Measurements from ENCODE around the gene PIK3CD. TPM values are rescaled to one million over a fixed set of nuclear protein-coding genes. Genes with fewer than 3 reads are reported as not detected.

PIK3CD gene
- total and polyA plus RNA-seq, 2 of the 8 experiments (the other 6 are each of a cell fraction or from before 2014, with no cell fraction given), result 20.6 to 24.1 TPM

GRCh38 chr1:9751971-9752370 is 100.4 kb downstream of the PIK3CD start:
- Histone ChIP-seq H2AK5ac (ENCODE audit: low read depth, low read length) (no peak overlapping the region), H3K23ac (ENCODE audit: insufficient read length) (no peak overlapping the region), H3K56ac (replicated peaks; ENCODE audit: insufficient read length, low read depth, low read length) (no peak overlapping the region), H4K5ac (ENCODE audit: insufficient read length, low read depth, low read length) (no peak overlapping the region), H3K9me3 (ENCODE audit: insufficient read depth in 2 of 2, low read depth in 1 of 2, low read length in 1 of 2) (no peaks in the 10 kb centered on the region), H3K27me3 (replicated peaks in 1 of 4; ENCODE audit: control insufficient read depth in 3 of 4, extremely low read depth in 1 of 4, insufficient read depth in 3 of 4, low read length in 3 of 4) (no peaks in the 10 kb centered on the region), H3K23me2 (ENCODE audit: low read depth, low read length) (no peaks in the 10 kb centered on the region), H2BK12ac (ENCODE audit: low read depth, low read length) (no peak overlapping the region), H3K27ac (ENCODE audit: low read depth, low read length) (no peak overlapping the region), H2BK120ac (replicated peaks; ENCODE audit: low read depth, low read length) (no peak overlapping the region), H3K79me1 (ENCODE audit: low read depth, low read length) (peaks cover 6% of the 10 kb centered on the region), H3K14ac (ENCODE audit: insufficient read length) (no peak overlapping the region), H3K79me2 (ENCODE audit: control insufficient read depth in 1 of 2, insufficient read depth in 2 of 2, low read length in 2 of 2) (peaks cover 0 to 2% of the 10 kb centered on the region in 2 experiments; a peak in 2 of 4 replicates), H3K9ac (replicated peaks in 1 of 4; ENCODE audit: extremely low read depth in 1 of 4, low read depth in 3 of 4, low read length in 3 of 4) (no peak overlapping the region), H4K91ac (replicated peaks; ENCODE audit: insufficient read length, low read length) (no peak overlapping the region), H4K8ac (ENCODE audit: extremely low read depth, insufficient read depth, low read length) (no peak overlapping the region), H3K4me1 (replicated peaks in 1 of 4; ENCODE audit: control insufficient read depth in 3 of 4, insufficient read depth in 4 of 4, low read length in 3 of 4) (peaks cover 0 to 5% (median 0%) of the 10 kb centered on the region in 4 experiments; a peak in 1 of 7 replicates), H3K4ac (replicated peaks; ENCODE audit: insufficient read length, low read depth, low read length) (no peak overlapping the region), H3K36me3 (ENCODE audit: control insufficient read depth in 2 of 4, insufficient read depth in 4 of 4, low read length in 3 of 4) (peaks cover 7 to 32% (median 17%) of the 10 kb centered on the region in 4 experiments; a peak in 7 of 8 replicates), H4K20me1 (replicated peaks in 1 of 2; ENCODE audit: control insufficient read depth in 1 of 2, insufficient read depth in 2 of 2, low read length in 2 of 2) (peaks cover 0 to 8% of the 10 kb centered on the region in 2 experiments), H3K4me2 (ENCODE audit: insufficient read depth in 1 of 2, low read depth in 2 of 2, low read length in 2 of 2) (no peak overlapping the region), H2BK5ac (ENCODE audit: low read depth, low read length) (no peak overlapping the region), H2BK20ac (ENCODE audit: low read length) (no peak overlapping the region), H2BK15ac (ENCODE audit: low read length) (no peak overlapping the region), H3K4me3 (ENCODE audit: extremely low read depth in 1 of 4, insufficient read depth in 2 of 4, low read depth in 3 of 4, low read length in 4 of 4) (no peak overlapping the region), H2AFZ (ENCODE audit: low read length) (no peak overlapping the region), H3K18ac (ENCODE audit: extremely low read depth, low read length) (no peak overlapping the region)
- DNase-seq (ENCODE audit: low read depth in 1 of 2, low spot score in 2 of 2) (no peak), FAIRE-seq (no peak)
- ChIA-PET CTCF (ENCODE audit: partially characterized antibody) (interaction anchor here (1.4 to 2.1 kb wide), 2 partner anchors 9 to 29 kb away, joined by 4 to 8 read pairs; no protein-coding TSS in a partner anchor), POLR2A (ENCODE audit: partially characterized antibody) (no interaction called here)
- TF ChIP-seq GTF2F1 (IDR thresholded peaks at IDR 0.05; ENCODE audit: borderline replicate concordance, low read depth, low read length) (no peak), MAFK (IDR thresholded peaks at IDR 0.05; ENCODE audit: low read depth, low read length) (no peak), JUN (IDR thresholded peaks at IDR 0.05; ENCODE audit: low read depth, low read length) (no peak), RBBP5 (IDR thresholded peaks at IDR 0.05; ENCODE audit: borderline replicate concordance, low read depth, low read length) (no peak), RNF2 (IDR thresholded peaks at IDR 0.05; ENCODE audit: borderline replicate concordance, low read depth, low read length, missing control alignments, poor library complexity, severe bottlenecking) (no peak), GABPA (IDR thresholded peaks at IDR 0.05; ENCODE audit: borderline replicate concordance, insufficient read depth, low read length) (no peak), SIRT6 (IDR thresholded peaks at IDR 0.05; ENCODE audit: low read length) (no peak), KDM4A (IDR thresholded peaks at IDR 0.05; ENCODE audit: low read depth, low read length, severe bottlenecking) (no peak), KDM5A (IDR thresholded peaks at IDR 0.05; ENCODE audit: low read length) (no peak), BACH1 (IDR thresholded peaks at IDR 0.05; ENCODE audit: low read length) (no peak), PHF8 (conservative IDR thresholded peaks at IDR 0.05; ENCODE audit: low read depth, low read length) (no peak), TEAD4 (IDR thresholded peaks at IDR 0.05; ENCODE audit: low read depth, low read length) (no peak)
- WGBS, 2 experiments (ENCODE audit: extremely low coverage in 1 of 2, insufficient coverage in 1 of 2, insufficient read length in 1 of 2, insufficient replicate concordance in 2 of 2, low coverage in 1 of 2, low lambda C conversion rate in 2 of 2, missing lambda C conversion rate in 1 of 2), result 90% methylated on average over 3 of the region's 3 CpGs; no CpG with 5 or more reads in 1 of the 2 experiments

Data from H1 (cell line).